Vagina (tissue), 2 donors: ENCODE data around the gene SEPHS1.

Source experiments
- CTCF ChIP-seq, 3 experiments: fragments of 450-650 bp in 2 of 3; fragments of 200-600 bp in 1 of 3; sonication (generic) in 1 of 3; IDR thresholded peaks; one replicate each; pipeline ENCODE4 v1.5.1; 2017 to 2019; ENCODE audit warnings: antibody characterized with exemption in 3 of 3, mild to moderate bottlenecking in 2 of 3, moderate library complexity in 2 of 3
- POLR2A ChIP-seq, 2 donors: fragments of 450-650 bp; IDR thresholded peaks; one replicate each; pipeline ENCODE4 v1.6.1; 2017; ENCODE audit warnings: antibody characterized with exemption in 2 of 2, mild to moderate bottlenecking in 2 of 2, moderate library complexity in 2 of 2
- POLR2AphosphoS5 ChIP-seq, 2 donors: sonication (generic); formaldehyde crosslinking; IDR thresholded peaks; one replicate each; pipeline ENCODE4 v1.9.0; 2017; ENCODE audit warnings: antibody characterized with exemption in 2 of 2, mild to moderate bottlenecking in 2 of 2, low read depth in 1 of 2; ENCODE audit not compliant: insufficient read depth in 1 of 2

GRCh38 chr10:13272164-13272571 lies 75.9 kb downstream of the SEPHS1 start:
- no peak for TF ChIP-seq CTCF (IDR thresholded peaks at IDR 0.05)
- no peak for TF ChIP-seq POLR2A (IDR thresholded peaks at IDR 0.05)
- TF ChIP-seq POLR2AphosphoS5 (IDR thresholded peaks at IDR 0.05; ENCODE audit: insufficient read depth in 1 of 2, low read depth in 1 of 2): no peak
